GM20431 (cell line): ENCODE measurements around the gene ANTXR2.

ENCODE experiments used
- in situ Hi-C: fragments of 300-500 bp; cut with MseI, MboI; formaldehyde crosslinking; loops from one replicate; pipeline ENCODE4 v1.15.0; 2020; ENCODE audit warnings: low sequenced_read_pairs; ENCODE audit not compliant: unreplicated experiment

ANTXR2 gene

DNA sequence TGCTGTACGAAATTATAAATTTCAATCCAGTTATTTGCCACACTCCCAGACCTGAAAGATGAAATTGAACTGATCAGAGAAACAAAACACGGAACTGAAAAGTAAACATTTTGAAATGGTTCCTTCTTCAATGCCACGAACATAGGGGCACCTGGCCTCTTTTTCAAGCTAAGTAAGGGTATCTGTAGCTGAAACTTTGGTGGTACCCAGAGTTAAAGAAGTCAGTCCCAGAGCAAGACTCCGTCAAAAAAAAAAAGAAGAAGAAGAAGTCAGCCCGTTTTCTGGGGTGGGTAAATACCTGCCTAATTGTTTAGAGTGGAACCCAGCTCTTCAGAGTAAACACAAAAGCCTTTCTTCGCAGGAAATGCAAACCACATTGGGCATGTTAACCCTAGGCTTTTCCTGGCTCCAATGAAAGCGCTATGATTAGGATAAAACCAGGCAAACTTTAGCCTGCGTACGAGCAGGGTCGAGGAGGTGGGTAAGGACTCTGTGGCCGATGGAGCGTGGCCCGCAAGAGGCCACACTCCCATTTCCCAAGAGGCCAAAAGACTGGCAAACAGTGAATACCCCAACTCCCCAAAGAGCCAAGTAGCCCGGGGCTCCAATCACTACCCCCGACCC, 1.3 kb downstream of the ANTXR2 start:
- in situ Hi-C loops = no loop called here

DNA sequence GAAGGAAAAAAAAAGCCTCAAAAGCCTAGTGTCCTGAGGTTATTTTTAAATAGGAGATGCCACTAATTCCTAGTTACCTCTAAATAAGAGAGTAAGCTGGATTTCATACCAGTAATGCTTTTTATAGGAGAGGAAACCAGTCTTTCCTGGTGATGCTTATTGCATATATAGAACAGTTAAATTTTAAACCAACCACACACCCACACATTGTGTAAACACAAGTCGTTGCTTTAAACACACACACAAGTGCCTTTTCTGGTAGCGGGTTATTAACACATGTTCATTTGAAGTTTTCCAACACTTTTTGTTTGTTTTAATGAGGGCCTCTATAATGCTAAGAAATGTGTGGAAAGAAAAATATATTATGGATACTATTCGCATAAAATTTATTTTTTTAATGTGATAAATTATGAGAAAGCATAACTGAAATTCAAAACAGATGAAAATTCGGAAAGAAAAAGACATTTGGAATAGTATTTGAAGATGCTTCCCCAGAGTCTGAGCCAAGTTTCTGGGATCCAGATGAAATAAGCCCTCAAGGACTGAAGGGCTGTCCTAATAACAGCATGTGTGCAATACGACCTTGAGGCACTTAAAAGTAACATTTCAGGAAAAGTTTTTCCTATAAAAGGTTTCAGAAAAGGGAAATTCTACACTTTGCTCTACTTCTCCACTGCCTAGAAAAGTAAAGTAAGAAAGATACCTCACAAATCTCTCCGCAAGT, 2.0 kb downstream of the ANTXR2 start:
- in situ Hi-C loops = no loop called here

DNA sequence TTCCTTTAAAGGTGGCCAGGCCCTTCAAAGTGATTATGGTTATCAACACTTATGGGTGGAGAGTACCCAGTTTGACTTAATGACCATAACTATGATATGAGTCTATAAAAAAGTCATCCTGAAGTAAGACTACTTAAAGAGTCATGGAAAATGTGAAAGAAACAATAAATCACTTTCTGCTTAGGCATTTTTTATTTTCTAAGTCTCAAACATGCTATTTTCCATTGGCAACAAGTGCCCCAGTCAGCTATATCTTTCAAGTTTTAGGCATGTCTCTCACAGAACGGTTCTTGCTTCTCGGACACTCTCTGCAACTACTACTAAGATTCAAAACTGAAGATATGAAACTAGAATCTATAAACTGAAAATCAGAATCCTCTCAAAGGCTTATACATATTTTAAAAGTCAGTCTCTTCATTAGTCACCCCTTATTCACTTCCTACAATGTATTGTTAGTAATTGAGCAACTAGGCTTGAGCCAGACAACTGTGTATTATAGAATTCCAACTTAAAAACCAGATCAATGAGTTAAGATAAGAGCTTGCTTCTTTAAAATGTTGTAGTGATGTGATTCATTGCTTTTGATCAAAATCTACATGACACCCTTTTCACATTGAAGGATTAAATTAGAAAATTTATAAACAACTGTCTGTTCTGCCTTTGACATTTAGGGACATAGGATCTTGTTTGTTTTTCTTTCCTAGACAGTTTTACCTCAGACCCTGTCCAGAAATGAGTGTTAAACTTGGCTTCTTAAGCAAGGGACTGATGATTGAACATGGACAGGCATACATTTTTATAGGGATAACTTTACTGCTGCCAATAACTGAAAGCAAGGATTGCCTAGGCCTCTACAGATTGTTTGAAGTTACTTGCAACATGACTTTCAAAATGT, 2.9 kb downstream of the ANTXR2 start:
- in situ Hi-C loops = no loop called here

DNA sequence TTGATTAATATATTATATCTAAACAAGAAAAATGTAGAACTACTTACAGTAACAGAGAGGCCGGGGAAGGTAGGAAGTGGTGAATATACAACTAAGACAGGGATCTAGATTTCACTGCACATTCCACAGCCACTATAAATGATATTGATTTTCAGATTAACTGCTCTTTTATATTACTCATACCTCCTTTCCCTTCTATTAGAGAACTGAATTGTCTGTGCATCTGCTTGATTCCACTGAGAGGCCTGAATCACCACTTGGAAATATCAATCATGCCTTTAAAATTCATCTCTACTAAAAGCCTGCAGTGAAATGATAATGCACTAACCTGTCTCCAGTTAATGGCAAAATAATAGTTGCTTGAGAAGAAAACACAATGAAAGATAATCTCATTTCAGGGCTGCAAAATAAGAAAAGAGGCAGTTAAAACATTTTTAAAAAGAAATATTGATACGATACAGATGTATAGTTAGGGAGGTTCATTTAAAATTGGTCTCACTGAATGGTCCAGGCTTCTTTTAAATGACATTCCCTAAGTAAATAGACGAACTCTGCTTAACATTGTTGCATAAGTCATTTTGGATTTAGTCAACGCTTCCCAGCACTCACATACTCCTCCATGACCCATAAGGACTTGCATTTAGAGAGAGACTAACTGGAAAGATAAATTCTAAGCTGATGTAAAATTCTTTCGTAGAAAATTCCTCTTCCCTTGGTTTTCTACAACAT, 3.8 kb downstream of the ANTXR2 start:
- in situ Hi-C loops = no loop called here

DNA sequence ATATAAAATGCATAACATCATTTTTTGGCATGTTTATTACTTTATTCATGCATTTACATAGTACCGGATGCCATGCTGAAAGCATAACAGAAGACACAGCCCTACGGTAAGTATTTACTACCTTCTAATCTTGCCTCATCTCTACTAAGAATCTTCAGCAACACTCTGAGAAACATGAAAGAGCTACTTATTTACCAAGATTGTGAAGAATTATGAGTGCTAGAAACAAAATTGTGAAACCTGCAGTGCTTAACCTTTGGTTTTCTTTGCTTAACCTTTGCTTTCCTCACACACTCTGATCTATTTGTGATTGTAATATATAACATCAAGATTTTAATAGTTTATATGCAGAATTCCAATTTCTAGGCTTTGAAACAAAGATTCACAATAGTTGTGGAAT, 7.4 kb downstream of the ANTXR2 start:
- in situ Hi-C loops = no loop called here

DNA sequence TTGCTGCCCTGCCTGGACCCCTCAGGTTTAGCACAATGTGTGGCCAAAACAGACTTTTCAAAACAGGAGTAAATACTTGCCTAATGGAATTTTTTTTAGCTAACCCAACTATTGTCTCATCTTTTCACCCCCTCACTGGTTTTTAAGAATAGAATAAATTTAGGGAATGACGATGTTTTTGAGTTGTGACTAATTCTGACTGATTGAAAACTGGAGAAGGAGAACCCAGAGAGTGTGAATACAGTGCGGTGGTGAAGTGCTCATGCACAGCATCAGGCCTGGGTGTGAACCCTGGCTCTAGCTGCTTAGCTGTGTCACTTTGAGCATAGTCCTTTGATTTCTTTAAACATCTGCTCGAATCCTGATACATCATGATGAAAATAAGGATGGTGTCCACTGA, 10.5 kb downstream of the ANTXR2 start:
- in situ Hi-C loops = no loop called here

DNA sequence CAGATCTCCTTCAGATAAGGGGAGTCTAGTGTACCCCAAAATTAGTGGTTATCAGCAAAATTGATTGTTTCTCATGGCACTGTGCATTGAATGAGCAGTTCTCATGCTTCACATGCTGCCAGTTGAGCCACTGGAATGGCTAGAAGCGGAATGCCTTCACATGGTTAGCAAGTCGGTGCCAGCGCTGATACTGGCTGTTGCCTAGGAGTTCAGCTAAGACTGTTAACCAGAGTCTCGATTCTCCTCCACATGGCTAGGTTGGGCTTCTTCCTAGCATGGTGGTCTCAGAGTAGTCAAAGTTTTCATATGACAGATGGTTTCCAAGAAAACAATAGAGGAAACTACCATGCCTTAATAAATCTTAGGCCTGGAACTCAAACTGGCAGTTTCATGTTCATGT, 12.2 kb downstream of the ANTXR2 start:
- in situ Hi-C loops = no loop called here

DNA sequence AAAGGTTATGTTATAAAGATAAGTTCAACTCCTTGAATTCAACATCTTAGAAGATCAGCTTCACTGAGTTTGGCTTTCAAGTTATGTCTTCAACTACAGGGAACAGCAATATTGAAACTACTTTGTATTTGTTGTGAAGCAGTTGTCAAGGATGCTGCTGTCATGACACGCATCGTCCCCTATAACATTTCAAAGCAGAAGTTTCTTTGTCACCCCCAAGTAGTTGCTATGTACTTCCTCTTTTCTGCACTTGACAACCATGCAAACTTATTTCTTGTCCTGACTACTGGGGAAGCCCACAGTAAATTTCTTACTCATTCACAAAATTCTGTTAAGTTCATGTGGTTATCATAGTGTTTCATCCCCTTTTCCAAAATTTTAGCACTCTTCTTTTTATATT, 14.3 kb downstream of the ANTXR2 start:
- in situ Hi-C loops = no loop called here

DNA sequence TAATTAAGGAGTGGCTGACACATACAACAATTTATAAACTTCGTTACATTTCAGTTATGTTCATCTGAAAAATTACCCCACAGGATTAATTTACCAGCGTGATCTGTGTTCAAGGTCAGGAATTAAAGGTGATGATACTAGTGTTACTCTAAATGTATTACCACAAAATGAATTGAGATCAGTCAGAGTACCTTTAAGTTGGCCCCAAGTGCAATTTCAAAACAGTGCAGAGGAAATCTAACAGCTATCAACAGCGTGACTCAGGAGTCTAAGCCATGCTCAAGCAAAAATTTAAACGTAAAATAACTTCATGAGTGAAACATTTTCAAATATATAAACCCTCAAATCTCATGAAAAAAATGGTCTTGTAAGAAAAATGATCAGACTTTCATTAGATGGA, 18.7 kb downstream of the ANTXR2 start:
- in situ Hi-C loops = no loop called here

DNA sequence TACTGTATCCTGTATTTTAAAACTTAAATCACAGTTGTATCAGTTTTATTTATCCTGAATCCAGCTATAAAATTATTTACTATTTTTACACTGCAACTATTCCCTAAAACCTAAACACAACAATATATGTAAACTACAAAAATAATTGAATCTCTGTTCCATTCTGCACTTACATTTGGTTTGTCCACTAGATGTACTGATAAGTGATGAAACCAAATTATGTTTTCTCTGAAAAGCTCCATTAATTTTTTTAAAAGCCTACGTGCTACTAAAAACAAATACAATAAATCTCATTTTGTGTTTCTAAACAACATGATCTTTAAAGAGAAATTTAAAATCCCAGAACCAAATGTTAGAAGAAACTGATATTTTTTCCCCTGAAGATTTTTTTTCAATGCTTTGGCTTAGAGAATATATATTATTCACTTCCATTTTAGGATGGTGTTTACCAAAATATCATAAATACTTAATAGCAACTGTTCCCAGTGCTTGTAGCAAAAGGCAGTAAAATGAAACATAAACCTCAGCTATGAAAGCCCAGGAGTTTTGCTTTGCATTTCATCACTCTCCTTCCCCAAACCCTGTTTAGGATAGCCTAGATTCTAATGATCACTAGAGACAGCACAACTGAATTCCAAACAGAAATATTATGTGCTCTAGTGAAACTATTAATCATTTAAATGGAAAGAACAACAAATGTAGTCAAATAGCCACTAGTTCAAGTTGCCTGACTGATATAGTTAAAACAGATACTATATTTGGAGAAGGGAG, 19.7 kb downstream of the ANTXR2 start:
- in situ Hi-C loops = no loop called here

DNA sequence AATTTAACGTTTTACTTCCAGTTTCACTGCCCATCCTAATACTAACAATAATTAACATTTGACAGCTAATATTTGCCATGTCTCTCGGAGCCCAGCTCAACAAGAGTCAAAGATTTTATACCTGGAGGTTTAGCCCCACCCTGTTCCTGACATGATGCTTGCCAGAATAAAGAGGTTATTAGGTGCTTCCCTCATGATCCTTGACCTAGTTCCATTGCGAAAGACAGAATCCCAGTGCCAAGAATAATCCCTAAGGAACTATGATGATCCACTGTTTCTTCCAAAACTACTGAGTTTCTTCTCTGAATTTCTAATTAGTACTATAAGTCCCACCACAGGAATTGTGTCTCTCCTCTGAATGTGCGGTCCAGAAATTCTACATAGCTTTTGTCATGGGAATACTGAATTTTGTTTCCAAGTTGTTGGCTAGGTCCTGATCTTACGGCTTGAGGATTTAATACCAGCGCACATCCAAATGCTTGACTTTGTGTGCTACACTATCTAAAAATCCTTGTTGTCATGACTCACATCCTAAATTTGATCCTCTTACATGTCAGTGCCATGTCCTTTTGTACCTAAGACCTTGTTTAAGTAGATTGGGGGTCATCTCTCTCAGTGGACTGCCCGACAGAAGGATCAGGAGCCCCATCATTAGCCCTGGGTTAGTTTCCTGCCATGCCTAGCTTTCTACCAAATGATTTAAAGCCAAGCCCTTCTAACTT, 23.1 kb downstream of the ANTXR2 start:
- in situ Hi-C loops = no loop called here

DNA sequence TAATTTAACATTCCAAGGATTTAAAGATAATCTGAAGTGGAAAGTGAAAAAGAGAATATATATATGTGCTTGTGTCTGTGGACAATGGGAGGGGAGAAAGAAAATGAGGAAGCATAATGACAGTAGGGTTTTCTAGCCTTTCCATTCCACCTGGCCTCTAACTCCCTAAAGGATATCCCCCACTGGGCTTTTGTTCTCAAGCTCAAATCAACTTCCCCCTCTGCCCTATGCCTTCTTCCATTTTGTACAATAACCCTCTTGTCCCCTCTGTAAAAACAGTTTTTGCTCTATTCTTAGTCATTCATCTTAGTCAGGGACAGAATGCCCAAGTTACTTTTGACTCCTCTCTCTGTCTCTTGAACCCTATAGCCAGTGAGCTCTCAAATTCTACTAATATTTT, 23.6 kb downstream of the ANTXR2 start:
- in situ Hi-C loops = no loop called here

DNA sequence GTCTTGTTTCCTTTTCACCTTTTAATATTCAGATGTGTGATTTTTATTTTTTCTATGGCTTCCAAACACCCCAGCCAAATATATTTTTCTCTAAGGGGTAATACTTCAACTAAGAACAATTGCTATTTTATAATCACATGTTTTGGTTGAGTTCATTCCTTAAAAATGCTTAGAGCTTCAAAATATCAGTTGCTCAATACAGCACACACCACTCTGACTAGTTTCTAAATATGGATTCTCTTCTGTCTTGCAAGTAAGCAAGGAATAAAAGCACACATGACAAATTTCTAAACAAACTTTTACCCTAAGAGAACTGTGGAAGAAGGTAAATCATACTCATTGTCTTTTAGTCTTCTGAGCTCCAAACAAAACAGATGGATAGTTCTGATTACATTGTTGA, 27.2 kb downstream of the ANTXR2 start:
- in situ Hi-C loops = no loop called here

DNA sequence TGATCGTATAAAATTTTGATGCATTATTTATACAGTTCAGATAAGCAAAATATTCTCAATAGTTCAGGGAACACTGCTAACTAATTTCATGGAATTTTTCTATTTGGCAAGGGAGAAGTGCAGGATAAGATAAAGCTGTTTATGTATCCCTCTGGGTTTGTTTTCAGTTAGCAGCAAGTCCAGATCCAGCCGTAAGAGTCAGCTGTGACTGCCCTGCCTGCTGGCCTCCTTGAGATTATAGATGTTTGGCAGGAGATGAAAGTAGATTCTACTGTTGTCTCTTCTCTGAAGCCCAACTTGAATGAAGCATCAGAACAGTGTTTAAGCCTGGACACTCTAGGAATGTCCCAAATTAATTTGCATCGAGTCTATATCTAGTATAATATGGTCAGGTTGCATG, 29.5 kb downstream of the ANTXR2 start:
- in situ Hi-C loops = no loop called here

DNA sequence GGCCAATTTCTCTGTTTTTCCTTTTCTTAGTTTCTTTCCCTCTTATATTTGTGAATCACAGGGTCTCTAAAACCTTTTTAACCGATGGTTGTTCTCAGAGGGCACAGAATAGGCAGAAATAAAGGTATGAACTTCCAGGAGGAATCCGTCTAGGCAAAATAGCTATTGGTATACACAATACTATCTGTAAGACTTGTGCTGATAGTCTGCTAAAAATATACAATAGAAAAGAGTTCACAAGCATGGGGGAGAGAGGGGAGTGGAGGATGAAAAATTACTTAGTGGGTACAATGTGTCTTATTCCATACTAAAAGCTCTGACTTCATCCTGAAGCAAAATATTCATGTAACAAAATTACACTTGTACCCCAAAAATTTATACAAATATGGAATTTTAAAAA, 30.2 kb downstream of the ANTXR2 start:
- in situ Hi-C loops = no loop called here

DNA sequence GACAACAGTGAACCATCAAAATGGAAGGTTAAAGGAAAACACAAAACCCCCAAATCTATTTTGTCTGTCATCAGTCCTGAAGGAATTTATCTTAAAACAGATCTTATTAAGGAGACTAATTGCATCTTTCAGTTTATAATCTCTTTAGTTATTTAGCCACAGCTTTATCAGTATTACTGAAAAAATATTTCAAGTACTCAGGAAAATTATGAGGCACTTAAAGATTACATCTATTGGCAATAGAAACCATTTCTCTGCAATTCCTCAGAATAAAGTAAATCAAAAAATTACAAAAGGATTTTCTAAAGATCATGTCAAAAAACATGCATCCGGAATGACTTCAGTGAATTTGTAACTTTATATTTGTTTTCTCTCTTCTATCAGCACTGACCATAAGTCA, 35.2 kb downstream of the ANTXR2 start:
- in situ Hi-C loops = no loop called here

DNA sequence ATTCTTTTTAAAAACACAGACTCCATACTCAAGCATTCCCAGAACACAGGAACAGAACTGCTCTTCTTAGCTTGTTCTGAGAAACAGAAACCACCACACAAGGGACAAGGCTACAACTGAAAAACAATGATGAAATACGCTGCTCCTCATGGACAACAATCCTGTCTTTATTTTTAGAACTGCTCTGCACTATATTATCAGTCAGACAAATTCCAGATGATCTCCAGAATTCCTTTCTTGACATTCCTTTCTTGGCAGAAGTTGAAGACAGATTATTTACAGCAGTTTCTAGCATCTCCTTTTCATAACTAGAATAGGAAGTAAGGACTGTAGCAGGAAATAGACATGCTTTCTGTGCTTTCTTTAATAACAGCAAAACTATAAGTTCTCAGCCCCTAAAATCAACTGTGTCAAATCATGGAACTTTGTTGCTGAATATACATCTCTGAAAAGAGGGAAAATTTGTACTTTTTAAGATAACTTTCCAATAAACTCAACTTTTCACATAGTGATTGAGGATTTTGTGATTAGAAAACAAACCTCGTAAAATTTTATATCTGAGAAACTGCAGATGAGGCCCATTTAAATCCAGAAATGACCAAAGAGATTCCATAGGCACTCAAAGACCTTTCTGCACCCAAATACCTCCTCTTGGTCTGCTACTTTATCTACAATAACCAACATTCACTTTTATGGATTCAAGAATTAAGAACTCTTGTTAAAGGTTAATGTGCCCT, 35.9 kb downstream of the ANTXR2 start:
- in situ Hi-C loops = no loop called here

DNA sequence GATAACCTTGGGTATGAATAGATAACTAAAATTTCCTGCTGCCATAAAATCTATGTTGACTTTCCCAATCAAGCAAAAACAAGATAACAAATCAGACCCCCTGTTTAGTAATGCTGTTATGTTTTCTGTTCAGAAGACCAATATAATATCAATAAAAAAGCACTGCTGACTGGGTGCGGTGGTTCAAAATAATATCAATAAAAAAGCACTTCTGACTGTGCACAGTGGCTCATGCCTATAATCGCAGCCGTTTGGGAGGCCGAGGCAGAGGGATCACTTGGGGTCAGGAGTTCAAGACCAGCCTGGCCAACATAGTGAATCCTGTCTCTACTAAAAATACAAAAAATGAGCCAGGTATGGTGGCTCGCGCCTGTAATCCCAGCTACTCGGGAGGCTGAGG, 36.7 kb downstream of the ANTXR2 start:
- in situ Hi-C loops = no loop called here

DNA sequence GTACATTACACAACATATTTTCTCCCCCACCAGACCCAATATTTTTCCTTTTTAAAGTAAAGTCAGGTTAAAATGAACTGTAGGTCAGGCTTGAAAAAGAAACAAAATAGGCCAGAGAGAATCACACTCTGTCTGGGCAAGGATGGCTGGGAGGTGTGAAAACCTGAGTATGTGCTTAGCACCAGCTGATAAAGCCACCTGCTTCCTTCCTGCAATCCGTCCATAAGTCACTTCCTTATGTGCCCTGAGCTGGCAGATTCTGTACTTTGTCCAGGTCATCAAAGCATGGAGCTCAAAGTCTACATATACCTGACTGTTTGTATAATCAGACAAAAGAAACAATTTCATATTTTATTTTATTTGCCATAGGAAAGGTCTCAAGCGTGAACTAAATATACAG, 37.7 kb downstream of the ANTXR2 start:
- in situ Hi-C loops = no loop called here
